ENCODE results near the gene MIPOL1. TPM values are rescaled to one million over a fixed set of nuclear protein-coding genes. Genes with fewer than 3 reads are reported as not detected.

Gene MIPOL1
- total and polyA plus RNA-seq, 2 of the 4 experiments (the other 2 are of a cell fraction), result 2.7 to 5.9 TPM

- H3K9me3 ChIP-seq (ENCODE audit: control insufficient read depth, insufficient read depth, low read length), result no peaks in the 10 kb centered on the region
- dilution Hi-C loops (cut with HindIII; ENCODE audit: low sequenced_read_pairs, unreplicated experiment) (no loop called here), in situ Hi-C loops (cut with MboI; ENCODE audit: low sequenced_read_pairs) (no loop called here), intact Hi-C loops (cut with micrococcal nuclease) (no loop called here)
- no peak overlapping the region for H3K4me2 ChIP-seq (ENCODE audit: low read depth, low read length)
- no peaks in the 10 kb centered on the region for H3K4me1 ChIP-seq (ENCODE audit: control insufficient read depth, insufficient read depth, low read length)
- POLR2A ChIA-PET (ENCODE audit: unreplicated experiment), result no interaction called here
- no peak overlapping the region for H3K4me3 ChIP-seq (ENCODE audit: insufficient read depth, low read depth, low read length)
- H3K14ac ChIP-seq (replicated peaks; ENCODE audit: low read depth, low read length), result no peak overlapping the region
- H4K20me1 ChIP-seq (ENCODE audit: insufficient read depth, low read length), result no peaks in the 10 kb centered on the region
- ATAC-seq (ENCODE audit: low read depth), result no peak
- H3K9me1 ChIP-seq (ENCODE audit: insufficient read depth, low read length), result no peaks in the 10 kb centered on the region
- DNase-seq, result no peak
- no peak overlapping the region for H2BK5ac ChIP-seq (ENCODE audit: low read depth, low read length, poor library complexity, severe bottlenecking)
- H4K5ac ChIP-seq (ENCODE audit: low read depth, low read length), result no peak overlapping the region
- no peak overlapping the region for H2BK20ac ChIP-seq (ENCODE audit: low read depth, low read length)
- TF ChIP-seq CTCF (conservative IDR thresholded peaks at IDR 0.05; ENCODE audit: low read depth, low read length), result no peak
- no peak for TF ChIP-seq FOS (IDR thresholded peaks at IDR 0.05; ENCODE audit: low read depth, low read length)
- no peak for TF ChIP-seq RAD21 (IDR thresholded peaks at IDR 0.05; ENCODE audit: low read length)
- TF ChIP-seq POLR2A (IDR thresholded peaks at IDR 0.05; ENCODE audit: low read depth, low read length), result no peak
- TF ChIP-seq RFX5 (IDR thresholded peaks at IDR 0.05; ENCODE audit: low read depth, low read length), result no peak
- no peak for TF ChIP-seq RCOR1 (IDR thresholded peaks at IDR 0.05; ENCODE audit: insufficient replicate concordance, low read length)
- TF ChIP-seq NFE2L2 (IDR thresholded peaks at IDR 0.05; ENCODE audit: low read depth, low read length), result no peak
- no peak for TF ChIP-seq MAZ (IDR thresholded peaks at IDR 0.05; ENCODE audit: borderline replicate concordance, low read depth, low read length)
- H3K23ac ChIP-seq (ENCODE audit: low read depth, low read length), result no peak overlapping the region
- no peak overlapping the region for H2AK5ac ChIP-seq (ENCODE audit: low read depth, low read length)
- H3K27me3 ChIP-seq (ENCODE audit: control insufficient read depth, insufficient read depth, low read length), result no peaks in the 10 kb centered on the region
- H3K4ac ChIP-seq (ENCODE audit: low read depth, low read length), result no peak overlapping the region
- H3K18ac ChIP-seq (ENCODE audit: low read depth, low read length), result no peak overlapping the region
- H3K79me1 ChIP-seq (ENCODE audit: low read depth in 1 of 2, low read length in 2 of 2), result no peaks in the 10 kb centered on the region
- H2AK9ac ChIP-seq (replicated peaks; ENCODE audit: low read depth, low read length, poor library complexity), result no peak overlapping the region
- BruUV-seq (replicated peaks), result no TSS peak
- no peak overlapping the region for H2AFZ ChIP-seq (replicated peaks; ENCODE audit: low read length, poor library complexity)
- H3K56ac ChIP-seq (ENCODE audit: extremely low read depth, insufficient read depth, low read length), result no peak overlapping the region
- H3K9ac ChIP-seq (ENCODE audit: low read depth, low read length), result no peak overlapping the region
- H4K8ac ChIP-seq (ENCODE audit: low read depth in 2 of 2, low read length in 2 of 2), result no peak overlapping the region
- WGBS, 2 experiments (ENCODE audit: extremely low coverage in 2 of 2, insufficient read length in 1 of 2), result no CpG with 5 or more reads among the region's 2 CpGs
- no peaks in the 10 kb centered on the region for H3K36me3 ChIP-seq (ENCODE audit: control insufficient read depth, insufficient read depth, low read length)
- H4K91ac ChIP-seq (ENCODE audit: insufficient read depth, low read depth, low read length), result no peak overlapping the region
- H2BK15ac ChIP-seq (ENCODE audit: low read depth, low read length), result no peak overlapping the region
- no peak overlapping the region for H3K27ac ChIP-seq (ENCODE audit: insufficient read depth, low read length)
- H2BK120ac ChIP-seq (ENCODE audit: low read depth, low read length), result no peak overlapping the region
- CTCF ChIA-PET, result no interaction called here
Measured at GRCh38 chr14:37272569-37272968, 74.8 kb downstream of the MIPOL1 start.
